Thoracic aorta (tissue), 2 donors: ENCODE data around the gene HMCN2. TPM values are rescaled to one million over a fixed set of nuclear protein-coding genes. Genes with fewer than 3 reads are reported as not detected.

ENCODE experiments used
- ATAC-seq: fragments of 150-250 bp; one replicate; pipeline ENCODE4 v1.8.0; 2017; ENCODE audit warnings: low read depth; ENCODE audit not compliant: insufficient number of reproducible peaks, low FRiP score
- DNase-seq: peaks from one replicate; pipeline ENCODE4 v3.0.0-alpha.2; 2020; ENCODE audit warnings: low spot score
- H3K27ac ChIP-seq, 2 donors: fragments of 200-600 bp; sonication (generic); 1 replicate in 1 of 2; 2 replicates in 1 of 2; pipeline ENCODE4 v1.5.1; 2016; ENCODE audit warnings: mild to moderate bottlenecking in 2 of 2, moderate library complexity in 2 of 2
- H3K27me3 ChIP-seq: fragments of 200-600 bp; sonication (generic); replicated peaks from 2 replicates; pipeline ENCODE4 v1.6.0; 2016; ENCODE audit warnings: mild to moderate bottlenecking; ENCODE audit not compliant: insufficient read depth
- H3K36me3 ChIP-seq: fragments of 200-600 bp; sonication (generic); one replicate; pipeline ENCODE4 v1.5.1; 2016
- H3K4me1 ChIP-seq, 2 donors: fragments of 200-600 bp; sonication (generic); 1 replicate in 1 of 2; 2 replicates in 1 of 2; pipeline versions ENCODE4 v1.5.1 to v1.6.0; 2016; ENCODE audit warnings: low read depth in 2 of 2, mild to moderate bottlenecking in 1 of 2; ENCODE audit not compliant: control insufficient read depth in 1 of 2
- H3K4me3 ChIP-seq: fragments of 200-600 bp; sonication (generic); 2 replicates; pipeline ENCODE4 v1.5.1; 2016; ENCODE audit warnings: mild to moderate bottlenecking
- H3K9me3 ChIP-seq: fragments of 200-600 bp; sonication (generic); 2 replicates; pipeline ENCODE4 v1.5.1; 2016
- total RNA-seq, 2 donors: library from RNA; depleted of rRNA; stranded (reverse); fragments of >200 nt; gene quantifications; one replicate each; pipeline versions ENCODE4 v1.1.0 to v1.2.3, GENCODE V29; 2016
- TF ChIP-seq, protein P1 (sequence below): fragments of 200-600 bp; sonication (generic); IDR thresholded peaks from one replicate; pipeline ENCODE4 v1.5.1; 2019; ENCODE audit warnings: antibody characterized with exemption

HMCN2 gene
- total RNA-seq, 2 donors from 2014 or later = 2.4 to 6.3 TPM

DNA sequence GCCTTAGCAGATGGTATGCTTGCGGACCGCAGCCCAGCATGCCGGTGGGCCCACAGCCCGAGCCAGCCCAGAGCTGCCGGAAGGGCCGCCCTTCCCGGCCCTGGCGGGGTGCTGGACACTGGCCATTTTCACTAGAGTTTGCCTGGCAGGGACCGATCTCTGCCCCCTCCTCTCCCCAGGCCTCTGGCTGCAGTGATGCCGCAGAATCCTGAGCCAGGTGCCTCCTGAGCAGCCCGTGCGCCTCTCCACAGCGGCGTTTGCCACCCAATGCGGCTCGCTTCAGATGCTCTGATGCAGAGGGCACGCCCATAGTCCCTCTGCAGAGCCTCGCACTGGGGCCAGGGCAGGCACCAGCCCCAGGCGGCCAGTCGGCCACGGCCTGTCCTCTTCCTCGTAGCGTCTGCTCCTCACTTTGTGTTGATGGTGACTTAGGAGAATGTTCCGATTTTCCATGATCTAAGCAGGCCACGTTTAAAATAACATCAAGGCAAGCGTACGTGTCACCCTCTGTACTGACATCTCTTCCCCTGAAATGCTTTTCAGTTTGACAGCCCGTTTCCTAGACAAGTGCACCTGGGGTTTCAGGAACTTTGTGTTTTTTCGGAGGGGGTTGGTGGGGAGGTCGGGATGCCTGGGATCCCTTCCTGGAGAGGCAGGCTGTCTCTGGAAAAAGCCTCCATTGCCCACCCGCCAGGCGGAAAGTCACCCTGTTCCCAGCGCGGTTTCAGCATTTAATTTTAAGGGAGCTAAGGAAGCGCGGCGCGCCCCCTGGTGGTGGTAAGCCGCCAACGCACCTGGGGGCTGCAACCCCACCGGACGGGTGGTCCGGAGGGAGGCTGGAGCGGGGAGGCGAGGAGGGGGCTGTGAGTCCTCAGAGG, 29.8 kb upstream of the HMCN2 start:
- ATAC-seq = no peak
- peak overlapping the region; percentile 30 to 50 for H3K27ac ChIP-seq
- H3K4me3 ChIP-seq = peak overlapping the region; percentile 56

DNA sequence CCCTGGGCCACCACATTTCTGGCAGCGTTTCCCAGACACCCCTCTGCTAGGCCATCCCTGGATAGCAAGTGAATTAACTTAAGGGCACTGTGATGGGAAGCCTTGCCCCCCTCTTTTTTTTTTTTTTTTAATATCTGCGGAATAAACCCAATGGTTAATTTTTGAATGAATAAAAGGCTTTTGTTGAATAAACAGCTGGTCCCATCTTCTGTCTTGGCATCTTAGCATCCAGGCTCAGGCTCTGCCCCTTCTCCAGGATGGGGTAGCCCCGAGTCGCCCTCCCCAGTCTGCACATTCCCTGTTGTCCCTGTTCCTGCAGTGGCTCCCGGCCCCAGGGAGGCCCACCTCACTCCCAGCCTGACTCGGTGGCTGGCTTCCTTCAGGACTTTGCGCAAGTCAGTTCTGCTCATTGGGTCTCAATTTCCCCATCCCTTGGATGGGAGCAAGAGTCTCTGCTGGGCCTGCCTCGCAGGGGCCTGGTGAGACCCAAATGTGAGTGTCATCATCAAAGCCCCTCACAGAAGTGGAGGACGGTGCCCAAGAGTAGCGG, 29.0 kb upstream of the HMCN2 start:
- TF ChIP-seq, protein P1, sequence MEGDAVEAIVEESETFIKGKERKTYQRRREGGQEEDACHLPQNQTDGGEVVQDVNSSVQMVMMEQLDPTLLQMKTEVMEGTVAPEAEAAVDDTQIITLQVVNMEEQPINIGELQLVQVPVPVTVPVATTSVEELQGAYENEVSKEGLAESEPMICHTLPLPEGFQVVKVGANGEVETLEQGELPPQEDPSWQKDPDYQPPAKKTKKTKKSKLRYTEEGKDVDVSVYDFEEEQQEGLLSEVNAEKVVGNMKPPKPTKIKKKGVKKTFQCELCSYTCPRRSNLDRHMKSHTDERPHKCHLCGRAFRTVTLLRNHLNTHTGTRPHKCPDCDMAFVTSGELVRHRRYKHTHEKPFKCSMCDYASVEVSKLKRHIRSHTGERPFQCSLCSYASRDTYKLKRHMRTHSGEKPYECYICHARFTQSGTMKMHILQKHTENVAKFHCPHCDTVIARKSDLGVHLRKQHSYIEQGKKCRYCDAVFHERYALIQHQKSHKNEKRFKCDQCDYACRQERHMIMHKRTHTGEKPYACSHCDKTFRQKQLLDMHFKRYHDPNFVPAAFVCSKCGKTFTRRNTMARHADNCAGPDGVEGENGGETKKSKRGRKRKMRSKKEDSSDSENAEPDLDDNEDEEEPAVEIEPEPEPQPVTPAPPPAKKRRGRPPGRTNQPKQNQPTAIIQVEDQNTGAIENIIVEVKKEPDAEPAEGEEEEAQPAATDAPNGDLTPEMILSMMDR = no peak
- DNase-seq (no peak), ATAC-seq (no peak)
- no peaks in the 10 kb centered on the region for H3K9me3 ChIP-seq
- H3K27ac ChIP-seq = no peak overlapping the region
- no peak overlapping the region for H3K4me3 ChIP-seq
- H3K4me1 ChIP-seq = peaks cover 4 to 19% of the 10 kb centered on the region in 2 donors
- H3K27me3 ChIP-seq = no peaks in the 10 kb centered on the region
- H3K36me3 ChIP-seq = peaks cover 18% of the 10 kb centered on the region

More for the DNA sequence above, 29.8 kb upstream of the HMCN2 start:
- no peaks in the 10 kb centered on the region for H3K27me3 ChIP-seq
- no peak for DNase-seq
- no peaks in the 10 kb centered on the region for H3K9me3 ChIP-seq
- TF ChIP-seq, protein P1 = peak; percentile 100
- peaks cover 4 to 16% of the 10 kb centered on the region in 2 donors for H3K4me1 ChIP-seq
- H3K36me3 ChIP-seq = peaks cover 18% of the 10 kb centered on the region

DNA sequence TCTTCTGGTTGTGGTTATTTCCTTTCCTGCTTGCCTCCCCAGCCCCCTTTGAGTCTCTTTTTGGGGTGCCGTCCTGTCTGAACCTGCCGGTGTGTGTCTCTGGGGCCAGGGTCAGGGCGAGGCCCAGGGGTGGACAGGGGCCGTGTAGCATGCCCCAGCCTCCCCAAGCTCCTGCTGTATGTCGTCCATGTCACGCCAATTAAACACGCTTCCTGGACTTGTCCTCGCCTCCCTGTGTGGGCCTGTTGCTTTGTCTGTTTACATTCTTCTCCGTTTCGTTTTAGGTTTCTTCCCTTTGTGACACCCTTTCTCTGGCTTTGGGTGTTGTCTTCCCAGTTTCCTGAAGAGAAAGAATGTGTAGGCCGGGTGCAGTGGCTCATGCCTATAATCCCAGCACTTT, 28.5 kb upstream of the HMCN2 start:
- H3K27me3 ChIP-seq = no peaks in the 10 kb centered on the region
- H3K4me1 ChIP-seq = peaks cover 4 to 19% of the 10 kb centered on the region in 2 donors
- no peak overlapping the region for H3K4me3 ChIP-seq
- peaks cover 18% of the 10 kb centered on the region for H3K36me3 ChIP-seq
- no peak overlapping the region for H3K27ac ChIP-seq
- TF ChIP-seq, protein P1 = no peak
- ATAC-seq = no peak
- no peak for DNase-seq
- no peaks in the 10 kb centered on the region for H3K9me3 ChIP-seq

DNA sequence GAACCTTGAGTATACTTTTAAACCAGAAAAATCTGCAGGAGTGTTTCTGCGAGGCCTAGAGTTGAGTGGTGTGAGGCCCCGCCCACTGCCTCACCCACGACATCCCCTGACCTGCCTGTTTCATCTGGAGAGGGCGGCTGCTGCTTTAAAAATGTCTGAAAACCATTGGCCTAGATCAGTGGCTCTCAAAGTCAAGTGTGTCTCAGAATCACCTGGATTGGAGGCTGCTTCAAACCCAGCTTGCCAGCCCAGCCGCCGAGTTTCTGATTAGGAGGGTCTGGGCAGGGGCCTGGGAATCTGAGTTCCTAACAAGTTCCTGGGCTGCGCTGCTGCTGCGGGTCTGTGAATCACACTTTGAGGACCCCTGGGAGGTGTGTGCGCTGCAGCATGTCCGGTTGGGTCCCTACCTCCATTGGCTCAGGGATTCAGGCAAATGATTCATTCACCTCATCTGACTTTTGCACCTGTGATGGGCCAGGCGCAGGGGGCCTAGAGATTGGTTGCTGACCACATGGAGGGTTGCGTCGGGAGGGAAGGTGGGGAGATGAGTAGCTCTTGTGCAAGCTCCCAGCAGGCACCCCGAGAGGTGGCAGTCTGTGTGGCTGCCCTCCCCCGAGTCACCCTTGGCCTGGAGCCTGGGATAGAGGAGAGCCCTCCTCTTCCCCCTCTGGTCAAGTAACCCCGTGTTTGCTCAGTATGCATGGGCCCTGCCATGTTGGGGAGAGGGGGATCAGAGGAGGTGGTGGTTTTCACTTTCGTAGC, 27.6 kb upstream of the HMCN2 start:
- H3K4me1 ChIP-seq = peaks cover 4 to 23% of the 10 kb centered on the region in 2 donors
- DNase-seq (no peak), ATAC-seq (no peak)
- TF ChIP-seq, protein P1 = no peak
- H3K36me3 ChIP-seq = peaks cover 13% of the 10 kb centered on the region
- H3K27me3 ChIP-seq = no peaks in the 10 kb centered on the region
- no peak overlapping the region for H3K4me3 ChIP-seq
- no peak overlapping the region for H3K27ac ChIP-seq
- no peaks in the 10 kb centered on the region for H3K9me3 ChIP-seq

DNA sequence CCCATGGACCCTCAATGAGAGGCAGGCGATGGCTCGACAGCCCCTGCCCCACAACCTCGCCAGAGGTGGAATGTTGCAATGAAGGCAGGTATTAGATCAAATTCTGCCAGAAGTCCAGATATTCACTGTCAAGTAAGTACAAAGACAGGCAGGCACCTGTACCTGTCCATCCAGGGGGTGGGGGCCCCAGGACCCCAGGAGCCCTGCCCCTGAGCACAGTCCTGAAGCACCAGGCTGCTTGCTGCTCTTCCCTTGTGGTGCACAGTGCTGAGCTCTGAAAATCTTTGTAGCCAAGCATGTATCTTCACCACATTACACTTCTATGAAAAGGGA, 26.2 kb upstream of the HMCN2 start:
- H3K9me3 ChIP-seq = no peaks in the 10 kb centered on the region
- no peak overlapping the region for H3K4me3 ChIP-seq
- no peak overlapping the region for H3K27ac ChIP-seq
- TF ChIP-seq, protein P1 = no peak
- no peak for DNase-seq
- peaks cover 5% of the 10 kb centered on the region for H3K36me3 ChIP-seq
- H3K4me1 ChIP-seq = peaks cover 4 to 31% of the 10 kb centered on the region in 2 donors
- ATAC-seq = no peak
- H3K27me3 ChIP-seq = no peaks in the 10 kb centered on the region
